ENCODE results near the gene PROM1. TPM values are rescaled to one million over a fixed set of nuclear protein-coding genes. Genes with fewer than 3 reads are reported as not detected.

Gene PROM1
- total and polyA plus RNA-seq, 2 of the 4 experiments (the other 2 are of a cell fraction), result not detected

DNA sequence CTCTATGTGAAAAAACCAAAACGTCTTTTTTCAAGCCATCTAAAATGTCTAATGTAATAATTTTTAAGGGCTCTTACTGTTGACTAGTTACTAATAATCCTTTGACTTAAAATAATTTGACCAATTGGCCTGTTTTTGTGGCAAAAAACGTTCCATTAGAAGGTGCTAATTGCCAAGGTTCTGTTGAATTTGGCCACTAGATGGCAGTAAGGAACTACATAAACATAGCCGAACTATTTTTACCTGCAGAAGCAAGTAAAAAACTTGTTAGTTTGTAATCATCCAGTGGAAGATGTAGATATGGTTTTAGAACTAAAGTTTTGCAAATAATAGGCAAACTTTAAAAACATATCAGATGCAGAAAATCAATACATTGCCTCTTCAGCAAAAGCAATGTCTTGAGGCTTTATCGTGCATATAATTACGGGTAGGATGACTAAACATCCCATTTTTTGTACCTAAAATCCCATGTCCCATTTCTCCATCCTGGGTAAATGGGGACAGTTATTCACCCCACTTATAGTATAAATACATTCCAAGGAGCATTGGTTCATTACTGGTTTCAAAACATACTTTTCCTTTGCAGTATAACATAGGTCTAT is 57.6 kb downstream of the PROM1 start:
- WGBS, 2 experiments (ENCODE audit: extremely low coverage in 2 of 2, insufficient read length in 1 of 2), result no CpG with 5 or more reads among the region's 5 CpGs
- Histone ChIP-seq H3K9me1 (ENCODE audit: insufficient read depth, low read length) (no peaks in the 10 kb centered on the region), H2AFZ (replicated peaks; ENCODE audit: low read length, poor library complexity) (no peak overlapping the region), H2BK15ac (ENCODE audit: low read depth, low read length) (no peak overlapping the region), H3K4me2 (ENCODE audit: low read depth, low read length) (no peak overlapping the region), H3K4me3 (ENCODE audit: insufficient read depth, low read depth, low read length) (no peak overlapping the region), H3K27me3 (ENCODE audit: control insufficient read depth, insufficient read depth, low read length) (peaks cover 29% of the 10 kb centered on the region), H3K27ac (ENCODE audit: insufficient read depth, low read length) (no peak overlapping the region), H3K9ac (ENCODE audit: low read depth, low read length) (no peak overlapping the region), H3K23ac (ENCODE audit: low read depth, low read length) (no peak overlapping the region), H4K20me1 (ENCODE audit: insufficient read depth, low read length) (no peaks in the 10 kb centered on the region), H2AK5ac (ENCODE audit: low read depth, low read length) (no peak overlapping the region), H2BK120ac (ENCODE audit: low read depth, low read length) (no peak overlapping the region), H3K4ac (ENCODE audit: low read depth, low read length) (no peak overlapping the region), H2AK9ac (replicated peaks; ENCODE audit: low read depth, low read length, poor library complexity) (no peak overlapping the region), H4K5ac (ENCODE audit: low read depth, low read length) (no peak overlapping the region), H2BK20ac (ENCODE audit: low read depth, low read length) (no peak overlapping the region), H3K9me3 (ENCODE audit: control insufficient read depth, insufficient read depth, low read length) (no peaks in the 10 kb centered on the region), H4K8ac (ENCODE audit: low read depth in 2 of 2, low read length in 2 of 2) (no peak overlapping the region), H3K56ac (ENCODE audit: extremely low read depth, insufficient read depth, low read length) (no peak overlapping the region), H3K79me1 (ENCODE audit: low read depth in 1 of 2, low read length in 2 of 2) (no peaks in the 10 kb centered on the region), H3K14ac (replicated peaks; ENCODE audit: low read depth, low read length) (no peak overlapping the region), H3K36me3 (ENCODE audit: control insufficient read depth, insufficient read depth, low read length) (no peaks in the 10 kb centered on the region), H3K4me1 (ENCODE audit: control insufficient read depth, insufficient read depth, low read length) (no peaks in the 10 kb centered on the region; the same call in 1 of the 2 replicates), H2BK5ac (ENCODE audit: low read depth, low read length, poor library complexity, severe bottlenecking) (no peak overlapping the region), H3K18ac (ENCODE audit: low read depth, low read length) (no peak overlapping the region), H4K91ac (ENCODE audit: insufficient read depth, low read depth, low read length) (no peak overlapping the region)
- TF ChIP-seq SMC3 (IDR thresholded peaks at IDR 0.05; ENCODE audit: low read depth, low read length) (peak; percentile 63), ELK1 (IDR thresholded peaks at IDR 0.05; ENCODE audit: borderline replicate concordance, low read depth, low read length) (no peak), RAD21 (IDR thresholded peaks at IDR 0.05; ENCODE audit: low read length) (peak; percentile 77), CTCF (conservative IDR thresholded peaks at IDR 0.05; ENCODE audit: low read depth, low read length) (peak; percentile 83), FOS (IDR thresholded peaks at IDR 0.05; ENCODE audit: low read depth, low read length) (no peak)
- TF ChIP-seq, protein P1, sequence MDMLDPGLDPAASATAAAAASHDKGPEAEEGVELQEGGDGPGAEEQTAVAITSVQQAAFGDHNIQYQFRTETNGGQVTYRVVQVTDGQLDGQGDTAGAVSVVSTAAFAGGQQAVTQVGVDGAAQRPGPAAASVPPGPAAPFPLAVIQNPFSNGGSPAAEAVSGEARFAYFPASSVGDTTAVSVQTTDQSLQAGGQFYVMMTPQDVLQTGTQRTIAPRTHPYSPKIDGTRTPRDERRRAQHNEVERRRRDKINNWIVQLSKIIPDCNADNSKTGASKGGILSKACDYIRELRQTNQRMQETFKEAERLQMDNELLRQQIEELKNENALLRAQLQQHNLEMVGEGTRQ (IDR thresholded peaks at IDR 0.05; ENCODE audit: low read depth, low read length), result no peak
- no TSS peak for BruUV-seq (replicated peaks)
- POLR2A ChIA-PET (ENCODE audit: unreplicated experiment), result no interaction called here
- intact Hi-C loops (cut with micrococcal nuclease), result loop anchor here (1.0 kb wide), 3 partner anchors 173 to 417 kb away; no protein-coding TSS in a partner anchor
- in situ Hi-C loops (cut with MboI; ENCODE audit: low sequenced_read_pairs), result no loop called here
- CTCF ChIA-PET, result no interaction called here
- DNase-seq (peak; percentile 61), ATAC-seq (ENCODE audit: low read depth) (no peak)
- dilution Hi-C loops (cut with HindIII; ENCODE audit: low sequenced_read_pairs, unreplicated experiment), result no loop called here
